ENCODE results near the gene DYSF. TPM values are rescaled to one million over a fixed set of nuclear protein-coding genes. Genes with fewer than 3 reads are reported as not detected.

DYSF gene
- total RNA-seq, 2 donors from 2014 or later: 0.34 to 2.8 TPM

DNA sequence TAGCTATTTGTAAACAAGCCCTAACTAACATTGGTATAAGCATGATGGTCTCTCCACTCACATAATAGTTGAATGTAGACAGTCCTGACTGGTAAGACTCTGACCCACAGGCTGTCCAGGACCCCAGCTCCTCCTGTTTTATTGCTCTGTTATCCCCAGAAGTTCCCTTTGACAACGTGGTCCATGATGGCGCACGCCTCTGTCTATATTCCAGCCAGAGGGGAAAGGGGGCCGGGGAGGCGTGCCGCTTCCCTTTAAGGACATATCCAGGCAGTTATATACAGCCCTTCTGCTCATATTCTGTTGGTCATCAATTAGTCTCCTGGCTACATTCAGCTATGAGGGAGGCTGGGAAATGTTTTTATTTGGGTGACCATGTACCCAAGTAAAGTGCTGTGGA is 6.7 kb downstream of the DYSF start:
- Mint-ChIP-seq H3K4me3 (no peak overlapping the region), H3K27ac (no peak overlapping the region), H3K27me3 (peaks cover 40% of the 10 kb centered on the region), H3K36me3 (ENCODE audit: low read depth) (peaks cover 9% of the 10 kb centered on the region), H3K4me1 (peaks cover 2% of the 10 kb centered on the region)
- no peaks in the 10 kb centered on the region for H3K9me3 ChIP-seq (ENCODE audit: control insufficient read depth, low read length, poor library complexity, severe bottlenecking)
- ATAC-seq (no peak), DNase-seq (no peak)

DNA sequence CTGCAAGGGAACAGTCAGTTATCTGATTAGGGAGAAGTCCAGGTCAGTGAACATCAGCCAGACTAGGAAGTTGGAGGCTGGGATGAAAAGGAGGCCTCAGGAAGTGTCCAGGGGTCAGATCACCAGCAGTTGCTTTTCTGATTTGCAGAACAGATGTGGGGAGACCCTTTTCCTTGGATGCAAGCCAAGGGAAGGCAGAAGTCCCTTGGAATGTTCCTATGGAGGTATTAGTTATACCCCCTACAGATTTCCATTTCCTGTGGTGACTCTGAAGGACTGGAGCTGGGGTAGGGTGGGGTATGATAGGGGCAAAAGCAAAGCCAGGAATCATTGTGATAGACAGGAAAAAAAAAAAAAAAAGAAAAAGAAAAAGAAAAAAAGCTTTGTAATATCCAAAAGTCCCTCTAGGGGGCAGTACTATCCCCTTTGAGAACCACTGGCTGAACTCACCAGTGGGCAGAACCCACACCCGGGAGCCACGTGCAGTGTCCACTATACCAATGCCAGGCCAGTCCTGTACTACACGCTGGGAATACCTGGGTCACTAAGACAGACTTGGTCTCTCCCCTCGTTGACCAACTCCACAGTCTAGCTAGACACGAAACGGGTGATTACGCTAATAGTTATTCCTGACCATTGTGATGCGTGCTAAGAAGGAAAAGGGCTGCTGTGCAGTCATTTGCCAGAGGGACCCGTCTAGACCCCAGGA is 7.4 kb downstream of the DYSF start:
- no peaks in the 10 kb centered on the region for H3K4me1 Mint-ChIP-seq
- DNase-seq (no peak), ATAC-seq (no peak)
- H3K4me3 Mint-ChIP-seq: no peak overlapping the region
- no peak overlapping the region for H3K27ac Mint-ChIP-seq
- peaks cover 8% of the 10 kb centered on the region for H3K36me3 Mint-ChIP-seq (ENCODE audit: low read depth)
- no peaks in the 10 kb centered on the region for H3K9me3 ChIP-seq (ENCODE audit: control insufficient read depth, low read length, poor library complexity, severe bottlenecking)
- H3K27me3 Mint-ChIP-seq: peaks cover 33% of the 10 kb centered on the region

DNA sequence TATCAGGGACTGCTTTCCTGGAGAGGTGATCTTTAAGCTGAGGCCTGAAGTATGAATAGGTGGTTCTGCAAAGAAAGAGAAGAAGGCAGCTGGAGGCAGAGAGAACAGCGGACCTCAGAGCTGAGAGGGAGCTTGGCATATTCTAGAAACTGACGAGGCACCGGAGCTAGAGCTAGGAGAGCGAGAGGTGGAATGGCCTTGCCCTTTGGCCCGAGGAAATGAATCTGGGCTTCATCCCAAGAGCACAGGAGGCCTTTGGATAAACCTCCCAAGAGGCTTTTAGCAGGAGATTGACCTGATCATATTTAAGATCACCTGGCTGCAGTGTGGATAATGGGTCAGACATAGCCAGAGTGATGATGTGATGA is 7.9 kb downstream of the DYSF start:
- Mint-ChIP-seq H3K27me3 (peaks cover 28% of the 10 kb centered on the region), H3K36me3 (ENCODE audit: low read depth) (peaks cover 4% of the 10 kb centered on the region), H3K4me3 (no peak overlapping the region), H3K4me1 (no peaks in the 10 kb centered on the region), H3K27ac (no peak overlapping the region)
- no peak for DNase-seq
- H3K9me3 ChIP-seq (ENCODE audit: control insufficient read depth, low read length, poor library complexity, severe bottlenecking): no peaks in the 10 kb centered on the region
- no peak for ATAC-seq

- ATAC-seq (no peak), DNase-seq (no peak)
- no peak overlapping the region for H3K4me3 Mint-ChIP-seq
- peaks cover 3% of the 10 kb centered on the region for H3K36me3 Mint-ChIP-seq (ENCODE audit: low read depth)
- H3K27me3 Mint-ChIP-seq: peaks cover 27% of the 10 kb centered on the region
- peaks cover 3% of the 10 kb centered on the region for H3K4me1 Mint-ChIP-seq
- no peaks in the 10 kb centered on the region for H3K9me3 ChIP-seq (ENCODE audit: control insufficient read depth, low read length, poor library complexity, severe bottlenecking)
- no peak overlapping the region for H3K27ac Mint-ChIP-seq
Measured at GRCh38 chr2:71462056-71462605, 8.8 kb downstream of the DYSF start.

DNA sequence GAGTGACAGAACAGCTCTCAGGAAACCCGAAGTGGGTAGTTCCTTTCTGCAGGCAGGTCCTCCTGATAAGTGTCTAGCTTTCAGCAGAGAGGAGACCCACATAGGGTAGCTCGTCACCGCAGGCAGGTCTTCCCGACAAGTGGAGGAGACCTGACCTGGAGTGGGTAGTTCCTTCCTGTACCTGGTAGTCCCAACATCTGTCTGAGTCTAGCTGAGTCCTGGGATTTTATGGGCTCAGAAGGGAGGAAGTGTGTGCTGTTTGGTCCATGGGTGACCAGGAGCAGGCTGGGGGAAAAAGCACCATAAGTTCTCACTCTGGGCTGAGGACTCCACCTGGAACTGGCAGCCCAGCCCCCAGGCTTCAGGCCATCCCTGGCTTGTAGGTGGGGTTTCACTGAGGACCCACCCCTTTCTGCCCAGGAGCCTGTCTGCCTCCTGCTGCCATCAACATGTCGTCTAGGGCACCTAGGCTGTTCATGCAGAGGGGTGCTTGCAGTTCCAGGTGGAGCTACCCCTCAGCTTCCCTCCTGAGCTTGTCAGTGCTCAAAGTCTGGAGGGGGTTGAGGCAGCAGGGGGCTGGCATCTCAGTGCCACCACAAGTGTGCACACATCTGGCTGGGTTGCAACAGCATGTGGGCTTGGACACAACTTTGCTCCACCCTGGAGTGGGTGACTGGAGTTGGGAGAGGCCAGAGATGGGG is 9.4 kb downstream of the DYSF start:
- ATAC-seq: no peak
- peaks cover 28% of the 10 kb centered on the region for H3K27me3 Mint-ChIP-seq
- peaks cover 3% of the 10 kb centered on the region for H3K36me3 Mint-ChIP-seq (ENCODE audit: low read depth)
- H3K4me1 Mint-ChIP-seq: peaks cover 7% of the 10 kb centered on the region
- no peak for DNase-seq
- H3K4me3 Mint-ChIP-seq: no peak overlapping the region
- H3K9me3 ChIP-seq (ENCODE audit: control insufficient read depth, low read length, poor library complexity, severe bottlenecking): no peaks in the 10 kb centered on the region
- H3K27ac Mint-ChIP-seq: no peak overlapping the region

DNA sequence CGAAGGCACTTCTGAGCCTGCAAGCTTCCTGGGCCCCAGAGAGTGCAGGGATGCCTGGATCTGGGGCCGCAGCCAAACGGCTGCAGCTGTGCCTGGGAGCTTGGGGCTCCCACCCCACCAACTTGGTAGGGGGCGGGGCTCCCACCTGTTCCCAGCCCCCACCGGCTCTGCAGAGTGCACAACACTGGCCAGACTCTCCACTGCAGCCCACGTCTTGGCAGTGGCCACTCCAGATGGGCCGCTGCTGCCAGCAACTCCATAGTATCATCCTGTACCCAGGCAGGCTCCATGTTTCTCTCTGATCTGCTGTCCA is 9.9 kb downstream of the DYSF start:
- Mint-ChIP-seq H3K27me3 (peaks cover 32% of the 10 kb centered on the region), H3K27ac (no peak overlapping the region)
- no peak for DNase-seq

GRCh38 chr2:71464389-71464788 is 11.0 kb downstream of the DYSF start:
- Mint-ChIP-seq H3K4me3 (no peak overlapping the region), H3K27ac (no peak overlapping the region), H3K36me3 (ENCODE audit: low read depth) (peaks cover 3% of the 10 kb centered on the region), H3K4me1 (peaks cover 7% of the 10 kb centered on the region), H3K27me3 (peaks cover 33% of the 10 kb centered on the region)
- no peaks in the 10 kb centered on the region for H3K9me3 ChIP-seq (ENCODE audit: control insufficient read depth, low read length, poor library complexity, severe bottlenecking)
- no peak for DNase-seq
- ATAC-seq: no peak

More for the DNA sequence above, 9.9 kb downstream of the DYSF start:
- Mint-ChIP-seq H3K4me1 (peaks cover 7% of the 10 kb centered on the region), H3K4me3 (no peak overlapping the region), H3K36me3 (ENCODE audit: low read depth) (peaks cover 3% of the 10 kb centered on the region)
- ATAC-seq: no peak
- no peaks in the 10 kb centered on the region for H3K9me3 ChIP-seq (ENCODE audit: control insufficient read depth, low read length, poor library complexity, severe bottlenecking)

GRCh38 chr2:71465356-71465755 is 12.0 kb downstream of the DYSF start:
- H3K36me3 Mint-ChIP-seq (ENCODE audit: low read depth): peaks cover 3% of the 10 kb centered on the region

DNA sequence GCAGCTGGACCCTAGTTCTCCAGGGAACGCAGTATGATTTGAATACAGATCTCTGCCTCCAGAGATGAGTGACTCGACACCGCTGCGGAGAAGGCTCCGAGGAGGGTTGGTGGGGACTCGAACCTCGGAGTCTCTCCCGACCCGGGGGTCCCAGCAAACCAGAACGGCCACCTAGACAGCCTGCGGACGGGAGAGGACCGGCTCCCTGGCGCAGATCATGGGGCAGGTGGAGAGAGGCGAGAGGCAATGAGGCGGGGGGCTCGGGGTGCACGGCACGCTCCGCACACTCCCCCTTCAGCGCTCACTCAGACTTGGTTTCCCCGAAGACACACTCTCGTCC is 12.6 kb downstream of the DYSF start:
- no peak for ATAC-seq
- H3K9me3 ChIP-seq (ENCODE audit: control insufficient read depth, low read length, poor library complexity, severe bottlenecking): no peaks in the 10 kb centered on the region
- peaks cover 3% of the 10 kb centered on the region for H3K36me3 Mint-ChIP-seq (ENCODE audit: low read depth)
- no peak overlapping the region for H3K27ac Mint-ChIP-seq
- peaks cover 43% of the 10 kb centered on the region for H3K27me3 Mint-ChIP-seq
- DNase-seq: no peak
- peaks cover 7% of the 10 kb centered on the region for H3K4me1 Mint-ChIP-seq
- no peak overlapping the region for H3K4me3 Mint-ChIP-seq

More at GRCh38 chr2:71465356-71465755, 12.0 kb downstream of the DYSF start:
- peaks cover 7% of the 10 kb centered on the region for H3K4me1 Mint-ChIP-seq
- H3K27ac Mint-ChIP-seq: no peak overlapping the region
- ATAC-seq (no peak), DNase-seq (no peak)
- H3K9me3 ChIP-seq (ENCODE audit: control insufficient read depth, low read length, poor library complexity, severe bottlenecking): no peaks in the 10 kb centered on the region
- H3K27me3 Mint-ChIP-seq: peaks cover 43% of the 10 kb centered on the region
- H3K4me3 Mint-ChIP-seq: no peak overlapping the region

GRCh38 chr2:71466301-71467179 is 13.2 kb downstream of the DYSF start:
- DNase-seq: no peak
- H3K9me3 ChIP-seq (ENCODE audit: control insufficient read depth, low read length, poor library complexity, severe bottlenecking): no peaks in the 10 kb centered on the region
- peaks cover 37% of the 10 kb centered on the region for H3K27me3 Mint-ChIP-seq
- no peak overlapping the region for H3K27ac Mint-ChIP-seq
- ATAC-seq: peak; percentile 33
- H3K4me3 Mint-ChIP-seq: peak overlapping the region; percentile 89
- peaks cover 7% of the 10 kb centered on the region for H3K4me1 Mint-ChIP-seq
- no peaks in the 10 kb centered on the region for H3K36me3 Mint-ChIP-seq (ENCODE audit: low read depth)

DNA sequence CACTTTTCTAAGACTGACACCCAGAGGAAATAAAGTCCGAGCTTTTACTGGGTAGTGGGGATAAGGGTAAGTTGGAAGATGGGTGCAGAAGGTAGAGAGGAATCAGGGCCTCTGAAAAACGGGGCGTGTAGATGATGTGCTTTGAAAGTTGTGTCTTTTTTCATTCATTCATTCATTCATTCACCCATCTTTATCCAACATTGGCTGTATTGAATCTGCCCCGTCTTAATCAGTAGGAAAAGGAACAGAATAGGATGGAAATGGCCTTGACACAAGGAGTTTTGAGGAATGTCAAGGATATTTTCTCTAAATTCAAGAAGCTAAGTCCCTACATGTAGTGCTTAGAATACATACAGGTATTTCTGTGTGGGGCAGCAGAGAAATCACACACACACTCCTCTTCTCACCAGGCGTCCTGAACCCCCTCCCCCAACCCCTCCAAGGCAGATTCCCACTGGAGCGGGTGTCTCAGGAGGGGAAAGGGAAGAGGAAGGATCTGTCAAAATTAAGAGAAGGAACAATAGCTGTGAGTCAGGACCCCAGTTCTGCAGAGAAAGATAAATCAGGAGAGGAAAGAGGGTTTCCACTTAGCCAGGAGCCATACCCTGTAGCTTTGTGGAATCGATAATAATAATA is 13.9 kb downstream of the DYSF start:
- peak overlapping the region; percentile 89 for H3K4me3 Mint-ChIP-seq
- H3K9me3 ChIP-seq (ENCODE audit: control insufficient read depth, low read length, poor library complexity, severe bottlenecking): no peaks in the 10 kb centered on the region
- H3K4me1 Mint-ChIP-seq: peaks cover 7% of the 10 kb centered on the region
- no peak overlapping the region for H3K27ac Mint-ChIP-seq
- no peaks in the 10 kb centered on the region for H3K36me3 Mint-ChIP-seq (ENCODE audit: low read depth)
- H3K27me3 Mint-ChIP-seq: peaks cover 37% of the 10 kb centered on the region
- no peak for ATAC-seq
- DNase-seq: no peak

GRCh38 chr2:71468279-71469015 is 15.1 kb downstream of the DYSF start:
- H3K4me1 Mint-ChIP-seq: peaks cover 7% of the 10 kb centered on the region
- DNase-seq (no peak), ATAC-seq (no peak)
- no peaks in the 10 kb centered on the region for H3K36me3 Mint-ChIP-seq (ENCODE audit: low read depth)
- H3K27me3 Mint-ChIP-seq: peaks cover 49% of the 10 kb centered on the region
- no peak overlapping the region for H3K27ac Mint-ChIP-seq
- no peaks in the 10 kb centered on the region for H3K9me3 ChIP-seq (ENCODE audit: control insufficient read depth, low read length, poor library complexity, severe bottlenecking)
- H3K4me3 Mint-ChIP-seq: no peak overlapping the region
